OCI-LY1 (cell line): Measurements from ENCODE around the gene MAPK12.

Source experiments
- H2AFZ ChIP-seq: fragments of 200-600 bp; sonication (generic), shearing (Covaris generic); 2 replicates; pipeline ENCODE4 v1.6.0; 2014; ENCODE audit warnings: antibody characterized with exemption, mild to moderate bottlenecking, low read length
- H3F3A ChIP-seq: fragments of 200-600 bp; sonication (generic), shearing (Covaris generic); 2 replicates; pipeline ENCODE4 v1.6.0; 2014; ENCODE audit warnings: mild to moderate bottlenecking, antibody characterized with exemption, low read length, moderate library complexity; ENCODE audit not compliant: insufficient read depth
- H3K27ac ChIP-seq: fragments of 200-600 bp; sonication (generic); 2 replicates; pipeline ENCODE4 v1.5.1; 2014; ENCODE audit warnings: low read length, mixed run types, mild to moderate bottlenecking, low read depth; ENCODE audit not compliant: poor library complexity, severe bottlenecking
- H3K27me3 ChIP-seq: fragments of 200-600 bp; sonication (generic); 2 replicates; pipeline ENCODE4 v1.6.0; 2014; ENCODE audit warnings: antibody characterized with exemption, mild to moderate bottlenecking, low read length, moderate library complexity; ENCODE audit not compliant: insufficient read depth
- H3K36me3 ChIP-seq: fragments of 200-600 bp; sonication (generic); 2 replicates; pipeline ENCODE4 v1.6.1; 2014; ENCODE audit warnings: mild to moderate bottlenecking, antibody characterized with exemption, low read length, moderate library complexity, mixed read lengths; ENCODE audit not compliant: insufficient read depth
- H3K4me1 ChIP-seq: fragments of 200-600 bp; sonication (generic); 2 replicates; pipeline ENCODE4 v1.5.1; 2014; ENCODE audit warnings: mild to moderate bottlenecking, low read length, moderate library complexity; ENCODE audit not compliant: insufficient read depth, severe bottlenecking
- H3K4me2 ChIP-seq: fragments of 200-600 bp; sonication (generic), shearing (Covaris generic); 2 replicates; pipeline ENCODE4 v1.6.1; 2014; ENCODE audit warnings: low read length
- H3K4me3 ChIP-seq: fragments of 200-600 bp; sonication (generic); 2 replicates; pipeline ENCODE4 v1.5.1; 2014; ENCODE audit warnings: low read length, low read depth, mild to moderate bottlenecking, mixed read lengths; ENCODE audit not compliant: poor library complexity, severe bottlenecking
- H3K79me2 ChIP-seq: fragments of 200-600 bp; shearing (Covaris generic); 2 replicates; pipeline ENCODE4 v1.6.1; 2016; ENCODE audit warnings: mixed run types, low read length, mixed read lengths; ENCODE audit not compliant: insufficient read depth
- H3K9ac ChIP-seq: fragments of 200-600 bp; sonication (generic), shearing (Covaris generic); 2 replicates; pipeline ENCODE4 v1.6.1; 2014; ENCODE audit warnings: mild to moderate bottlenecking, low read length, mixed read lengths
- H3K9me2 ChIP-seq: fragments of 200-600 bp; sonication (generic), shearing (Covaris generic); 2 replicates; pipeline ENCODE4 v1.6.1; 2014; ENCODE audit warnings: low read depth, mild to moderate bottlenecking, low read length, mixed read lengths
- H3K9me3 ChIP-seq: fragments of 200-600 bp; shearing (Covaris generic); 2 replicates; pipeline ENCODE4 v1.6.1; 2014; ENCODE audit warnings: low read length, mixed read lengths
- H4K20me1 ChIP-seq: fragments of 200-600 bp; sonication (generic), shearing (Covaris generic); 2 replicates; pipeline ENCODE4 v1.6.0; 2016; ENCODE audit warnings: mild to moderate bottlenecking, low read length; ENCODE audit not compliant: insufficient read depth
- CTCF ChIP-seq: fragments of 200-600 bp; sonication (generic), shearing (Covaris generic); IDR thresholded peaks from 2 replicates; pipeline ENCODE4 v1.5.1; 2017; ENCODE audit warnings: mild to moderate bottlenecking, antibody characterized with exemption, low read length, moderate library complexity, mixed read lengths
- EZH2 ChIP-seq: fragments of 200-600 bp; sonication (generic), shearing (Covaris generic); IDR thresholded peaks from 2 replicates; pipeline ENCODE4 v1.8.0; 2017; ENCODE audit warnings: borderline replicate concordance, mixed run types, mild to moderate bottlenecking, antibody characterized with exemption, low read length, moderate library complexity, mixed read lengths

The MAPK12 gene

GRCh38 chr22:50232481-50233151 is 28.9 kb downstream of the MAPK12 start:
- no peaks in the 10 kb centered on the region for H3F3A ChIP-seq
- peaks cover 45% of the 10 kb centered on the region for H3K36me3 ChIP-seq
- no peak overlapping the region for H3K9ac ChIP-seq
- H3K4me1 ChIP-seq: no peaks in the 10 kb centered on the region
- no peaks in the 10 kb centered on the region for H4K20me1 ChIP-seq
- no peaks in the 10 kb centered on the region for H3K79me2 ChIP-seq
- no peak overlapping the region for H3K4me2 ChIP-seq
- no peak overlapping the region for H2AFZ ChIP-seq
- H3K27ac ChIP-seq: no peak overlapping the region
- no peak overlapping the region for H3K4me3 ChIP-seq
- H3K9me3 ChIP-seq: no peaks in the 10 kb centered on the region
- no peaks in the 10 kb centered on the region for H3K9me2 ChIP-seq
- no peak for TF ChIP-seq EZH2
- no peaks in the 10 kb centered on the region for H3K27me3 ChIP-seq

GRCh38 chr22:50229370-50229769 is 32.1 kb downstream of the MAPK12 start:
- H3K4me1 ChIP-seq: no peaks in the 10 kb centered on the region
- no peaks in the 10 kb centered on the region for H4K20me1 ChIP-seq
- H3K4me2 ChIP-seq: no peak overlapping the region
- peaks cover 51% of the 10 kb centered on the region for H3K36me3 ChIP-seq
- H3K4me3 ChIP-seq: no peak overlapping the region
- no peaks in the 10 kb centered on the region for H3K27me3 ChIP-seq
- no peaks in the 10 kb centered on the region for H3K9me2 ChIP-seq
- TF ChIP-seq EZH2 (no peak), CTCF (no peak)
- no peak overlapping the region for H2AFZ ChIP-seq
- H3K27ac ChIP-seq: no peak overlapping the region
- H3K79me2 ChIP-seq: no peaks in the 10 kb centered on the region
- H3K9ac ChIP-seq: no peak overlapping the region
- no peaks in the 10 kb centered on the region for H3K9me3 ChIP-seq
- no peaks in the 10 kb centered on the region for H3F3A ChIP-seq

GRCh38 chr22:50228366-50228765 is 33.1 kb downstream of the MAPK12 start:
- no peak overlapping the region for H2AFZ ChIP-seq
- H3K9ac ChIP-seq: no peak overlapping the region
- no peak overlapping the region for H3K4me2 ChIP-seq
- TF ChIP-seq EZH2 (no peak), CTCF (no peak)
- H3F3A ChIP-seq: no peaks in the 10 kb centered on the region
- H3K36me3 ChIP-seq: peaks cover 53% of the 10 kb centered on the region
- H3K4me3 ChIP-seq: no peak overlapping the region
- no peaks in the 10 kb centered on the region for H3K9me2 ChIP-seq
- H4K20me1 ChIP-seq: no peaks in the 10 kb centered on the region
- no peaks in the 10 kb centered on the region for H3K4me1 ChIP-seq
- H3K27me3 ChIP-seq: no peaks in the 10 kb centered on the region
- no peak overlapping the region for H3K27ac ChIP-seq
- H3K9me3 ChIP-seq: no peaks in the 10 kb centered on the region
- no peaks in the 10 kb centered on the region for H3K79me2 ChIP-seq
